ENCODE measurements around the gene TYMP.
A peak's percentile ranks its signal among the peaks of the same experiment; 100 is the strongest.

The TYMP gene

DNA sequence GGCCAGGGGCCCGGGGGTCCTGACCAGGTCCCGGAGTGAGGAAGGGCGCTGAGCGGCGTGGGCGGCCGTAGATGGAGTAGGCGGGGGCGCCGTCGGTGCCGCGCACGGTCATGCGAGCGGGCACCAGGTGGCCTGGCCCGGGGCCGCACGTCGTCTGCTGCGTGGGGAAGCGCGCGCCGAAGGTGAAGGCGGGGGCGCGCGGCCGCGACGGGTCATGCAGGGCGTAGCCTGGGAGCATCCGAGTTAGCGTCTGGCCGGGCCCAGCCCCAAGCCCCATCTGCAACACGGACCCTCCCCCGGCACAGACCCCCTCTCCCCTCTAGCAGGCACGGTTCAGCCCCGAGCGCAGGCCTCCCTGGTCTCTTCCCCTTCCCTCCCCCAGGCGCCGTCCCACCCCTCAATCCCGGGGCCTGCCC is 1.7 kb upstream of the TYMP start:
- peak overlapping the region in 8 of 11 experiments; percentile 57 to 96 (median 68); a peak in 12 of 22 replicates for H3K9ac ChIP-seq
- H4K20me1 ChIP-seq, result peaks cover 0 to 17% (median 0%) of the 10 kb centered on the region in 11 experiments; a peak in 4 of 22 replicates
- no peak for TF ChIP-seq Cebpa-rat (IDR thresholded peaks at IDR 0.05)
- H3K27ac ChIP-seq, result peak overlapping the region in 9 of 11 experiments; percentile 21 to 94 (median 74); a peak in 13 of 22 replicates
- H3K4me3 ChIP-seq, result peak overlapping the region in 9 of 10 experiments; percentile 48 to 65 (median 54); a peak in 16 of 20 replicates
- H3K4me1 ChIP-seq, result peaks cover 32 to 74% (median 54%) of the 10 kb centered on the region in 10 experiments
- peaks cover 43 to 65% (median 61%) of the 10 kb centered on the region in 11 experiments for H3K27me3 ChIP-seq
- no peaks in the 10 kb centered on the region; a peak in 1 of 22 replicates for H3K36me3 ChIP-seq
- peaks cover 10 to 63% (median 25%) of the 10 kb centered on the region in 11 experiments; a peak in 20 of 22 replicates for H3K9me3 ChIP-seq (replicated peaks in 1 of 11)
- H3K4me2 ChIP-seq, result peak overlapping the region; percentile 74 to 99 (median 96)

DNA sequence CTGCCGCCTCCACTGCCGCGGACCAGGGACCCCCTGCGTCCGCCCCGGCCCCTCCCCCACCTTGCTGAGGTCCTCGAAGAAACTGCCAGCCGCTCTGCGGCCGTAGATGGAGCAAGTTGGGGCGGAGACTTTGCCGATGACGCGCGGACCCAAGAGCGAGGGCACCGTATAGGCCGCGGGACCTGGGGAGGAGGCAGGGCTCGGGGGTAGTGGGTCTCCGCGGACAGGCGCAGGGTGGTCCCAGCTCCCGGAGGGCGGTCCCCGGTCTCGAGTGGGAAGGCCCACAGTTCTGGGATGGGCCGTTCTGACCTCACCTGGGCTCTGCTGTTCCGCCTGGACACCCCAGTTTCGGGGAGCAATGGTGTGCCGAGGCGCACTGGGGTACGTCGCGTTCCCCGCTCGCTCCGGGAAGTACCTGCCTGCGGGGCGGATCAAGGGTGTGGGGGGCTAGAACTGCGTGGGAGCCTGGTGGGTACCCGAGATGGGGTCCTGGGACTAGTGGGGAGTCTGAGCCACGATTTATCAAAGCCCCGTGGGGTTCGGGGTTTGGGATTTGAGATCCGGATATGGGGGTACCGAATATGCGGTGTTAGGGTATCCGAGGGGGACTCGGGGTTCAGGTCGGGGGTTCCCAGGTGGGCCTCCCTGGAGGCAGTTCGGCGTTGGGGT is 1.2 kb upstream of the TYMP start:
- peak overlapping the region; percentile 21 to 94 (median 73); a peak in 19 of 22 replicates for H3K27ac ChIP-seq

DNA sequence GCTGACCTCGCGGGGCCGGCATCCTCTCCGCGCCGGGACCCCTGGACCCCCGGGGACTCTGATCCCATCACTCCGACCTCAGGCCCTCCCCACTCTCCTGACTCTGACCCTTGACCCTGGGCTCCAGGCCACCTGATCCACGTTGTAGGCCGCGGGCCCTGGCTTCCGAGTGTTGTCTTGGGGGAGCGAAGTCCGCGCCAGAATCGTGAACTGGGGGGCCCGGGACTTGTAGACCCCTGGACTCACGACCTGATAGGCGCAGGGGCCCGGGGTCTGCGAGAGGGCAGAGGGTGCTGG is 716 bp upstream of the TYMP start:
- H3K27me3 ChIP-seq, result peaks cover 43 to 65% (median 61%) of the 10 kb centered on the region in 11 experiments
- peaks cover 10 to 52% (median 25%) of the 10 kb centered on the region in 11 experiments; a peak in 20 of 22 replicates for H3K9me3 ChIP-seq (replicated peaks in 1 of 11)
- peak overlapping the region; percentile 49 to 96 (median 66); a peak in 21 of 22 replicates for H3K9ac ChIP-seq
- peak overlapping the region; percentile 74 to 99 (median 96) for H3K4me2 ChIP-seq
- no peaks in the 10 kb centered on the region; a peak in 1 of 22 replicates for H3K36me3 ChIP-seq
- H3K4me3 ChIP-seq, result peak overlapping the region; percentile 48 to 65 (median 54)
- peaks cover 34 to 75% (median 56%) of the 10 kb centered on the region in 10 experiments for H3K4me1 ChIP-seq
- H4K20me1 ChIP-seq, result peaks cover 0 to 17% (median 0%) of the 10 kb centered on the region in 11 experiments; a peak in 4 of 22 replicates
- no peak for TF ChIP-seq Cebpa-rat (IDR thresholded peaks at IDR 0.05)
- H3K27ac ChIP-seq, result peak overlapping the region; percentile 25 to 94 (median 73); a peak in 21 of 22 replicates

More for the DNA sequence above, 1.2 kb upstream of the TYMP start:
- peak overlapping the region; percentile 48 to 65 (median 54) for H3K4me3 ChIP-seq
- H3K4me1 ChIP-seq, result peaks cover 34 to 75% (median 56%) of the 10 kb centered on the region in 10 experiments
- TF ChIP-seq Cebpa-rat (IDR thresholded peaks at IDR 0.05), result no peak
- H4K20me1 ChIP-seq, result peaks cover 0 to 17% (median 0%) of the 10 kb centered on the region in 11 experiments; a peak in 4 of 22 replicates
- no peaks in the 10 kb centered on the region; a peak in 1 of 22 replicates for H3K36me3 ChIP-seq
- H3K4me2 ChIP-seq, result peak overlapping the region; percentile 74 to 99 (median 96)
- peak overlapping the region; percentile 49 to 96 (median 66); a peak in 20 of 22 replicates for H3K9ac ChIP-seq
- H3K9me3 ChIP-seq (replicated peaks in 1 of 11), result peaks cover 10 to 57% (median 25%) of the 10 kb centered on the region in 11 experiments; a peak in 20 of 22 replicates
- H3K27me3 ChIP-seq, result peaks cover 43 to 65% (median 61%) of the 10 kb centered on the region in 11 experiments

DNA sequence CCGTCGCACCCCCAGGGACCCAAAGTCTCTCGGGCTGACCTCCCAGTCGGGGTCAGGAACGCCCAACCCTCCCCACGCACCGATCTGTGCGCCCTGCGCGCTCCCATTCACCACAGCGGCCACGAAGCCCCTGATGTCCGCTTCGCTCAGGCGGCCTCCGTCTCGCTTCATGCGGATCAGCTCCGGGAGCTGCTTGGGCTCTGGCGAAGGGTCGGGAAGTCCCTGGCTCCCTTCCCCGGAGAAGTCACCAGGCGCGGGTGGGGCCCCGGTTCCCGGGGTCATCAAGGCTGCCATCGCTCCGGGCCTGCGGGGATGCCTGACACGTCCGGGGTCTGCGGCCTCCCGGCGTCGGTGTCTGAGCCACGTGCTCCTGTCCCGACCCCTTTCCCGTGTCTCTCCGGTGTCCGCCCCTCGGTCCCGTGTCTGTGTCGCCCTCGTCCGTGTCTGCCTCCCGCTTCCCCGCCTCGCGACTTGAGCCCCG is 356 bp downstream of the TYMP start:
- H3K9ac ChIP-seq, result peak overlapping the region in 8 of 11 experiments; percentile 57 to 96 (median 68); a peak in 14 of 22 replicates
- H3K4me3 ChIP-seq, result peak overlapping the region; percentile 48 to 65 (median 54); a peak in 18 of 20 replicates
- H3K9me3 ChIP-seq (replicated peaks in 1 of 11), result peaks cover 10 to 43% (median 25%) of the 10 kb centered on the region in 11 experiments; a peak in 20 of 22 replicates
- peaks cover 40 to 75% (median 57%) of the 10 kb centered on the region in 10 experiments for H3K4me1 ChIP-seq
- peak overlapping the region in 9 of 11 experiments; percentile 25 to 94 (median 74); a peak in 14 of 22 replicates for H3K27ac ChIP-seq
- peaks cover 2 to 24% (median 6%) of the 10 kb centered on the region in 11 experiments; a peak in 21 of 22 replicates for H4K20me1 ChIP-seq
- peaks cover 0 to 3% (median under 1%) of the 10 kb centered on the region in 11 experiments; a peak in 9 of 22 replicates for H3K36me3 ChIP-seq
- TF ChIP-seq Cebpa-rat (IDR thresholded peaks at IDR 0.05), result no peak
- peak overlapping the region; percentile 74 to 99 (median 96) for H3K4me2 ChIP-seq
- peaks cover 43 to 65% (median 61%) of the 10 kb centered on the region in 11 experiments for H3K27me3 ChIP-seq

DNA sequence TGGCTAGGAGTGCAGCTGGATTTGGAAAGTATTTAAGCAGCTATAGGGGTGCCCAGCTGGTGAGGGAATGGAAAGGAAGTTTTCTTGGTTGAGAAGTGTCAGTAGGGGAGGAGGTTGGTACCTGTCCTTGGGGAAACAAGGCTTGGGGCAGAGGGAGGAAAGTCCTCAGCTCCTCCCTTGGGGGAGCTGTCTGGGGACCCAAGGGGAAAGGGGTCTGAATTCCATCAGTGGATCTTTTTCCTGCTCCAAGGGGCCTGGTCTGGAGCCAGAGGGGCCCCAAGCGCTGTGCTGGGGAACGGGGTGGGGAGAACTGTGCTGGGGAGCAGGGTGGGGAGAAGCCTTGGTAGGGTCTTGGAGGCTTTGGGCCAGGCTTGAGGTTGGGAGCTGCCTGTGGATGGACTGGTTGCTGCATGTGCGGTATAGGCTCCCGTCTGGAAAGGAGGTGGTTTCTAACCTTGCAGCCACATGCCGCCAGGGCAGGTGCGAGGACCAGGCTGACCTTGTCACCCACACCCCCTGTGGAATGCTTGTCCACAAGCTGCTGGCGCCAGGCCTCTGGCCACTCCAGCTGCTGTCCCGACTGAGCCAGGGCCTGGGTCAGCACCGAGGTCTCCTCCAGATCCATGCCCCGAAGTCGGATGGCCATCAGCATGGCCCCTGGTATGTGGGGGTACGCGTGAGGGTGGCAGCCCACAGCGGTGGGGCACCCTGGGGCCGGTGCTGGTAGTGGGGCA is 963 bp downstream of the TYMP start:
- Histone ChIP-seq H3K4me2 (peak overlapping the region; percentile 28 to 99 (median 96); a peak in 21 of 22 replicates), H3K4me1 (peaks cover 46 to 75% (median 62%) of the 10 kb centered on the region in 10 experiments), H3K36me3 (peaks cover 4 to 9% (median 7%) of the 10 kb centered on the region in 11 experiments), H3K9ac (peak overlapping the region in 2 of 11 experiments; percentile 89 to 96; a peak in 4 of 22 replicates), H3K27ac (peak overlapping the region in 5 of 11 experiments; percentile 31 to 94 (median 77); a peak in 5 of 22 replicates), H4K20me1 (peaks cover 8 to 30% (median 12%) of the 10 kb centered on the region in 11 experiments), H3K4me3 (peak overlapping the region in 4 of 10 experiments; percentile 52 to 65 (median 54); a peak in 8 of 20 replicates), H3K27me3 (peaks cover 43 to 60% (median 55%) of the 10 kb centered on the region in 11 experiments), H3K9me3 (replicated peaks in 1 of 11) (peaks cover 10 to 37% (median 25%) of the 10 kb centered on the region in 11 experiments; a peak in 20 of 22 replicates)
- no peak for TF ChIP-seq Cebpa-rat (IDR thresholded peaks at IDR 0.05)

DNA sequence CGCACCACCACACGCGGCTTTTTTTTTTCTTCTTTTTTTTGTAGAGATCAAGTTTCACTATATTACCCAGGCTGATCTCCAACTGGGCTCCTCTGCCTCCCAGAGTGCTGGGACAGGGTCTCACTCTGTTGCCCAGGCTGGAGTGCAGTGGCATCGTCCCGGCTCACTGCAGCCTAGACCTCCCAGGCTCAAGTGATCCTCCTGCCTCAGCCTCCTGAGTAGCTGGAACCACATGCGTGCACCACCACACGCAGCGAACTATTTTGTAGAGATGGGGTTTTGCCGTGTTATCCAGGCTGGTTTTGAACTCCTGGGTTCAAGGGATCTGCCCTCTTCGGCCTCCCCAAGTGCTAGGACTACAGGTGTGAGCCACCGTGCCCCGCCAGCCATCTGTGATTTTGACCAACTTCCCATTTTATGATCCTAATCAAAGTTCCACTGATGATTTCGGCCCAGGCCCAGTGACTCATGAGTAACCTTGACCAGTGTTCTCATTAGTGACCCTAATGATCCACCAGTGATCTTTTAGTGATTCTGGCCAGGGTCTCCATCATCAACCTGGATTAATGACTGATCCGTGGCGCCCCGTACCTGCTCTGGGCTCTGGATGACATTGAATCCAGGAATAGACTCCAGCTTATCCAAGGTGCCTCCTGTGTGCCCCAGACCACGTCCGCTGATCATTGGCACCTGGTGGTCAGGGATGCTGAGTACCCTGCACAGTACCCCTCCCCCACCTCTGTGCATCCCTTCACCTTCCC is 1.7 kb downstream of the TYMP start:
- peak overlapping the region; percentile 74 to 99 (median 97); a peak in 21 of 22 replicates for H3K4me2 ChIP-seq
- peaks cover 10 to 37% (median 24%) of the 10 kb centered on the region in 11 experiments; a peak in 20 of 22 replicates for H3K9me3 ChIP-seq (replicated peaks in 1 of 11)
- peaks cover 15 to 37% (median 20%) of the 10 kb centered on the region in 11 experiments for H4K20me1 ChIP-seq
- peaks cover 11 to 16% (median 14%) of the 10 kb centered on the region in 11 experiments for H3K36me3 ChIP-seq
- H3K4me3 ChIP-seq, result peak overlapping the region in 3 of 10 experiments; percentile 52 to 55 (median 54); a peak in 4 of 20 replicates
- H3K9ac ChIP-seq, result peak overlapping the region in 4 of 11 experiments; percentile 92 to 96 (median 94); a peak in 4 of 22 replicates
- H3K4me1 ChIP-seq, result peaks cover 46 to 81% (median 66%) of the 10 kb centered on the region in 10 experiments
- no peak for TF ChIP-seq Cebpa-rat (IDR thresholded peaks at IDR 0.05)
- peak overlapping the region in 4 of 11 experiments; percentile 31 to 98 (median 95); a peak in 5 of 22 replicates for H3K27ac ChIP-seq
- H3K27me3 ChIP-seq, result peaks cover 39 to 53% (median 47%) of the 10 kb centered on the region in 11 experiments
